Kidney (tissue), 14 donors: ENCODE data around the gene TRERF1. TPM values are rescaled to one million over a fixed set of nuclear protein-coding genes. Genes with fewer than 3 reads are reported as not detected.
A peak's percentile ranks its signal among the peaks of the same experiment; 100 is the strongest.
"Not testable (repeated sequence)": the region's sequence is repeated elsewhere in the genome, so short reads cannot be mapped to it uniquely, and the experiment has no call there.

Experiments
- DNase-seq, 5 donors: peaks; one replicate each; pipeline ENCODE4 v3.0.0-alpha.2; 2013 to 2020
- FAIRE-seq: peaks from 2 replicates; lab custom pipeline; 2012; peaks lifted over from hg19 to GRCh38; lab: Jason Lieb, UNC
- H3K27ac ChIP-seq, 2 donors: one replicate each; pipeline ENCODE4 v1.7.0; 2013; ENCODE audit warnings: low read depth in 2 of 2, low read length in 2 of 2, inconsistent platforms in 1 of 2
- H3K27me3 ChIP-seq: one replicate; pipeline ENCODE4 v1.7.1; 2013; ENCODE audit warnings: low read length, inconsistent platforms; ENCODE audit not compliant: control insufficient read depth, insufficient read depth
- H3K36me3 ChIP-seq, 3 donors: one replicate each; pipeline versions ENCODE4 v1.7.0 to v1.7.1; 2013; ENCODE audit warnings: low read length in 3 of 3, control low read depth in 1 of 3, inconsistent platforms in 1 of 3; ENCODE audit not compliant: insufficient read depth in 3 of 3, control insufficient read depth in 2 of 3
- H3K4me1 ChIP-seq, 3 donors: one replicate each; pipeline versions ENCODE4 v1.7.0 to v1.7.1; 2013; ENCODE audit warnings: low read length in 3 of 3, inconsistent platforms in 1 of 3, low read depth in 1 of 3; ENCODE audit not compliant: control insufficient read depth in 2 of 3, insufficient read depth in 2 of 3
- H3K4me3 ChIP-seq, 3 donors: one replicate each; pipeline versions ENCODE4 v1.7.0 to v1.8.1; 2013; ENCODE audit warnings: low read length in 3 of 3, control low read depth in 1 of 3, inconsistent platforms in 1 of 3
- H3K9ac ChIP-seq, 3 donors: one replicate each; pipeline versions ENCODE4 v1.7.0 to v1.7.1; 2013; ENCODE audit warnings: low read length in 3 of 3, control low read depth in 1 of 3, inconsistent platforms in 1 of 3
- H3K9me3 ChIP-seq, 3 donors: one replicate each; pipeline versions ENCODE4 v1.7.0 to v1.7.1; 2013; ENCODE audit warnings: low read length in 3 of 3, control low read depth in 1 of 3, inconsistent platforms in 1 of 3; ENCODE audit not compliant: control insufficient read depth in 2 of 3, insufficient read depth in 1 of 3
- intact Hi-C: fragments of 100-400 bp; cut with DNase I; formaldehyde crosslinking; loops from one replicate; pipeline ENCODE4 v1.11.1; 2022
- polyA plus RNA-seq: library from polyadenylated mRNA; stranded (reverse); fragments of 350-450 nt; fragmentation: Illumina TruSeq; extraction: RNeasy Lipid Tissue Mini Kit (QIAGEN cat#74804); gene quantifications from one replicate; pipeline ENCODE4 v1.2.3, GENCODE V29; 2014; ENCODE audit warnings: low read depth, low replicate concordance; ENCODE audit not compliant: insufficient read depth
- total RNA-seq: library from RNA; stranded (reverse); fragmentation: NEBNext Ultra II Directional; extraction: Animal tissue kit (Norgen Biotek cat#: 25700); gene quantifications from one replicate; pipeline ENCODE4 v1.2.1, GENCODE V29; 2021
- TF ChIP-seq, protein P1 (sequence below): IDR thresholded peaks from 3 replicates; pipeline ENCODE4 v1.5.1; 2012; ENCODE audit warnings: mild to moderate bottlenecking, moderate library complexity, borderline replicate concordance; ENCODE audit not compliant: insufficient read depth; ENCODE audit errors: extremely low read depth
- donor health status: control.
- donor health status: control.
- donor health status: control.
- donor health status: control.
- donor health status: control.
- donor health status: DM: yes; HTN: yes; CAD: no.
- donor health status: Normal renal cell carcinoma (clear cell type).

Gene TRERF1
- total and polyA plus RNA-seq, 2 donors from 2014 or later, result 1.5 to 8.4 TPM

DNA sequence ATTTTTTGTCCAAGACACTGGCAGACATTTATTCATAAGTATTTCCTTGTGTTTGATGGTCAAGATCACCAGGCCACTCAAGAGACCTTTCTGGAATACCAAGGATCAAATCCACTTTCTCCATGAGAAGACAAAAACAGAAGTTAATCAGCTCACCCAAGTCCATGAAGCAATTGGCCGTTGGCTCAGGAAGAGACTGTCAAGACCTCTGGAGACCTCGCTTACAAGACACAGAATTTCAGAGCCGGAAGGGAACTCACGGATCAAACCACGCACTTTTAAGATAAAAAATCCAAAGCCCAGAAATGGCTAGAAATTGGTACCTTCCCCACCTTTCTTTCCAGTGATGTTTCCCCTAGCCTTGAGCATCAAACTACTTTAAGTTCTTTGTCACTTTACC, 3.3 kb downstream of the TRERF1 start:
- peak overlapping the region in 1 of 2 donors; percentile 30 for H3K27ac ChIP-seq
- H3K9me3 ChIP-seq, result no peaks in the 10 kb centered on the region
- peak overlapping the region in 1 of 3 donors; percentile 22 for H3K9ac ChIP-seq
- intact Hi-C loops, result no loop called here
- H3K36me3 ChIP-seq, result no peaks in the 10 kb centered on the region
- DNase-seq, result no peak
- TF ChIP-seq, protein P1, sequence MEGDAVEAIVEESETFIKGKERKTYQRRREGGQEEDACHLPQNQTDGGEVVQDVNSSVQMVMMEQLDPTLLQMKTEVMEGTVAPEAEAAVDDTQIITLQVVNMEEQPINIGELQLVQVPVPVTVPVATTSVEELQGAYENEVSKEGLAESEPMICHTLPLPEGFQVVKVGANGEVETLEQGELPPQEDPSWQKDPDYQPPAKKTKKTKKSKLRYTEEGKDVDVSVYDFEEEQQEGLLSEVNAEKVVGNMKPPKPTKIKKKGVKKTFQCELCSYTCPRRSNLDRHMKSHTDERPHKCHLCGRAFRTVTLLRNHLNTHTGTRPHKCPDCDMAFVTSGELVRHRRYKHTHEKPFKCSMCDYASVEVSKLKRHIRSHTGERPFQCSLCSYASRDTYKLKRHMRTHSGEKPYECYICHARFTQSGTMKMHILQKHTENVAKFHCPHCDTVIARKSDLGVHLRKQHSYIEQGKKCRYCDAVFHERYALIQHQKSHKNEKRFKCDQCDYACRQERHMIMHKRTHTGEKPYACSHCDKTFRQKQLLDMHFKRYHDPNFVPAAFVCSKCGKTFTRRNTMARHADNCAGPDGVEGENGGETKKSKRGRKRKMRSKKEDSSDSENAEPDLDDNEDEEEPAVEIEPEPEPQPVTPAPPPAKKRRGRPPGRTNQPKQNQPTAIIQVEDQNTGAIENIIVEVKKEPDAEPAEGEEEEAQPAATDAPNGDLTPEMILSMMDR, result no peak
- no peak for FAIRE-seq
- H3K4me1 ChIP-seq, result peaks cover 0 to 3% (median 3%) of the 10 kb centered on the region in 3 donors
- no peaks in the 10 kb centered on the region for H3K27me3 ChIP-seq
- H3K4me3 ChIP-seq, result no peak overlapping the region

- Histone ChIP-seq H3K9ac (no peak overlapping the region), H3K27me3 (no peaks in the 10 kb centered on the region), H3K4me3 (no peak overlapping the region), H3K27ac (no peak overlapping the region), H3K4me1 (peaks cover under 1 to 6% (median 3%) of the 10 kb centered on the region in 3 donors), H3K9me3 (no peaks in the 10 kb centered on the region), H3K36me3 (no peaks in the 10 kb centered on the region)
- TF ChIP-seq, protein P1, result no peak
- intact Hi-C loops, result no loop called here
- FAIRE-seq, result no peak
- DNase-seq, result no peak
Measured at GRCh38 chr6:42446996-42447395, 4.7 kb downstream of the TRERF1 start.

DNA sequence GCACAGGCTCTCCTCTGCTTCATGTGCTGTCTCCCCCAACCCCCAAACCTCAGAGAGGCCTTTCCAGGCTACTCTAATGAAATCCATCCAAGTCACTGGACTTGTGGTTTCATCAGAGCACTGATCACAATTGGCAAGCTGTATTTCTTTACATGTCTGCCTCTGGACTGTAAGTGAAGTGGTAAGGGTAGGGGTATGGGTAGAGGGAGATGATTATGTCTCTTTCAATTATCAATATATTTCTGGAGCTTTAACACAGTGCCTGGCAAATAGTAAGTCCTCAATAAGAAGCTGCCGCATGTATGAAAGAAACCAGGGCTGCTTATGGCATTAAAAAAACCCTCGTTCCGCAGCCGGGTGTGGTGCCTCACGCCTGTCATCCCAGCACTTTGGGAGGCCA, 5.4 kb downstream of the TRERF1 start:
- H3K36me3 ChIP-seq, result no peaks in the 10 kb centered on the region
- intact Hi-C loops, result no loop called here
- H3K4me1 ChIP-seq, result peaks cover 3 to 7% (median 6%) of the 10 kb centered on the region in 3 donors
- TF ChIP-seq, protein P1, result no peak
- DNase-seq (peak in 1 of 5 donors; percentile 22), FAIRE-seq (no peak)
- no peaks in the 10 kb centered on the region for H3K9me3 ChIP-seq
- H3K27me3 ChIP-seq, result no peaks in the 10 kb centered on the region
- H3K9ac ChIP-seq, result no peak overlapping the region
- H3K27ac ChIP-seq, result no peak overlapping the region
- no peak overlapping the region for H3K4me3 ChIP-seq

- H3K9ac ChIP-seq, H3K4me3 ChIP-seq, H3K27me3 ChIP-seq, FAIRE-seq, intact Hi-C loops, DNase-seq, H3K36me3 ChIP-seq, H3K9me3 ChIP-seq, H3K27ac ChIP-seq: not testable (repeated sequence)
- H3K4me1 ChIP-seq, result peaks cover 3 to 11% (median 6%) of the 10 kb centered on the region in 3 donors
Measured at GRCh38 chr6:42445955-42446354, 5.8 kb downstream of the TRERF1 start.
